Measurements from ENCODE around the gene POLRMT.
"Not testable (repeated sequence)": the region's sequence is repeated elsewhere in the genome, so short reads cannot be mapped to it uniquely, and the experiment has no call there.

The POLRMT gene

DNA sequence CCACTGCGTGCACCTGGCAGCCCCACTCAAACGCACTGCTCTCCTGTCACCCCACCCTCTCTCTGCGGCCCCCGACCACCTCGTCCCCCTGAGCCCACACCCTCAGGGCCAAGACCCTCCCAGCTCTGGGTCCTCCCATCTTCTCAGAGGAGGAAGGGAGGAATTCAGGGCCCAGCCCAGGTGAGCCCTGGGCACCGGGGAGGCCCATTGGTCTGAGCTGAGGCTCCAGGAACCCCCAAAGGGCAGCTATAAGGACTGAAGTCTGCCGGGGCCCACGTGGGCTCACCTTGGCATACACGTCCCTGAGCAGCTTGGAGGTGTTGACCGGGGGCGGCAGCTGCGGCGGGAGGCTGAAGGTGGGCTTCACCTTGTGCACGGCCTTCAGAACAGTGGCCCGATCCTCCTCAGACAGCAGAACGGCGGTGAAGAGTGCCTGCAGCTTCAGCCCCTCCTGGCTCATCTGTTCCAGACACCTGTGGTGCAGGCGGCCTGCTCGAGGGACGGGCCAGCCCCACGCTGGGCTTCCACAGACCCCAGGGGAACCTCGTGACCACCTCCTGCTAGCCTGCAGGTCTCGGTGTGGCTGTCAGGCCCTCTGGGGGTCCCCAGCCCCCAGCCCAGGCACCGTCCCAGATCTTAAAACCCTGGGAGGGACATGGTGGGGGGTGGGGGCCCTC lies 8.8 kb downstream of the POLRMT start:
- DNase-seq = no peak

DNA sequence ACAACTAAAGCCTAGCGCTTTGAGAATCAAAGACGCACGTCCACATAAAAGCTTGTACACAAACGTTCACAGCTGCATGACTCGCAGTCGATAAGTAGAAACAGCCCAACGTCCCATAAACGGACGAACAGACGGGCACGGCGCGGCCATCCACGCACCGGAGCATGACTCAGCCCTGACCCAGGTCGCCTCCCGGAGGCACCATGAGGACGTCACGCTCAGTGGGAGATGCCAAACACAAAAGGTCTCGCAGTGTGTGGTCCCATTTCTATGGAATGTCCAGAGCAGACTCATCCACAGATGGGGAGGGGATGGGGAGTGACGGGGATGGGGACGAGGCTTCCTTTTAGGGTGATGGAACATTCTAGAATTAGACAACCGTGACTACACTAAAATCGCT lies 9.4 kb downstream of the POLRMT start:
- no peak for DNase-seq

DNA sequence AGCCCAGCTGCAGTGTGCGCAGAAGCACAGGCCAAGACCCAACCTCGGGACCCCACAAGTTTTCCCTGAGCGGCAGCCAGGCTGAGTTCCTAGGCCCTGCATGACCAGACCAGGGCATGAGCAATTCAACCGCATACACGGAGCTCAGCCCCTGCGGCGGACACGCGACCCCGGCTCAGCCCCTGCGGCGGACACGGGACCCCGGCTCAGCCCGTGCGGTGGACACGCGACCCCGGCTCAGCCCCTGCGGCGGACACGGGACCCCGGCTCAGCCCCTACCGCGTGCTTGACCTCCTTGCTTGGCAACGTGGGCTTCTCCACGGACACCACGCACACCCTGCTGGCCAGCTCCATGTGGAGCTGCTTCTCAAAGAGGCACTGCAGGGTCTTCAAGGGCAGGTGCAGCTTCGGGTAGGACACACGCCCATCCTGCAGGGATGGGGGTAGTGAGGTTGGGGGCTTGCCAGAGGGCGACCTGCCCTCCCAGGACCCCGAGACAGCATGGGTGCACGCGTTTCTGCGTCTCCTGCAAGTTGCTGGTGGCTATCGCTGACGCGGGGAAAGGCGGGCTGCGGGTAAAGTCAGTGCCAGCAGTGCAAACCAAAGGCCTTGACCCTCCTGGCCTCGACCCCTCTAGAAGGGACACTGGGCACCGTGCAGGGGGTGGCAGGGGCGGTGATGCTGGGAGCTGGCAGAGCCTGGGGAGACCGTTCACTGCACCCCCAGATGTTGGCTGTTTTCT lies 10.0 kb downstream of the POLRMT start:
- DNase-seq = no peak

DNA sequence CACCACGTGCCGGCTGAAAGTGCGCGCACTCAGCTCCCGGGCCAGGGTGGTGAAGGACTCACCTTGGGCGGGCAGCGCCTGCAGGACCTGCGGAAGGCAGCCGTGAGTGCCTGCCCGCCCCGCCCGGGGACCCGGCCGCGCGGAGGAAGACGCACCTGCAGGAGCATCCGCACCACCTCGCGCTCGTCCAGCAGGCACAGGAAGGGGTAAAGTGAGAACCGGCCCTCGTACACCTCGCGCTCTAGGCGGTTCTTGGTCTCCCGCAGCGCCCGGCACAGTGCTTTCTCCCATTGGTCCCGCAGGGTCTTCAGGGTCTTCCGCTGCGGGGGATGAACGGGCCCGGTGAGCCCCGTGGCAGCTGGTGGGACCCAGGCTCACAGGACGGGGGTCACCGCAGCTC lies 10.7 kb downstream of the POLRMT start:
- DNase-seq = no peak

DNA sequence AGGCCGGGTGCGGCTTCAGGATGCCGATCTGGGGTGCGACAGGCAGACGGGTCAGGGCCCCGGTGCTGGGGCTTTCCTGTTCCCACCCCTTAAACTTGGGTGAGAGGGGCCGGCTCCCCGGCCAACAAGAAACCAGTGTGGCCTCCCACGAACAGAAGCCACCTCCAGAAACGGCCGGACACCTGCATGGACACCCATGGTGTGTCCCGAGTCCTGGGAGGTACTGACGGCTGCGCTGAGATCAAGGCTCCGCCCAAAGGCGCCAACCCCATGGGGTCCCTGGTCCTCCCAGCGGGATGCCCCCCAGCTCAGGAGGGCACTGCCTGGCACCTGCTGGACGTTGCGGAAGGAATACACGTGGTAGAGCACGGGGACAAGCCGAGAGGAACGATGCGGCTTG lies 11.5 kb downstream of the POLRMT start:
- DNase-seq = no peak

DNA sequence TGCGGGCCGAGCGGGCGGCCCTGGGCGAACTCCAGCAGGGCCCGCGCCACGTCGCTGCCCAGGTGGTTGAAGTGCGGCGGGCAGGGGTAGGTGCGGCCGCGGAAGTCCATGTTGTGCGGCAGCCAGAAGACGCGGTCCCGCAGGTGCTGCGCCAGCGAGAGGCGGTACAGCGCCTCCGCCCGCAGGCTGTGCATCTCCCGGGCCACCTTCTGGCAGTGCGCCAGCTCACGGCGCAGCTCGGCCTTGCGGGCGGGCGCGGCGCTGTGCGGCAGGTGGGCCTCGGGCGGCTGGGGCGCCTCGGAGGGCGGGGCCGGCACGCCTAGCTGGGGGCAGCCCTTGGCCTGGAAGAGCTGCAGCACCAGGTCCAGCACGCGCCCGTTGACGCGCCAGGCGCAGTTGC lies 12.1 kb downstream of the POLRMT start:
- DNase-seq = not testable (repeated sequence)

DNA sequence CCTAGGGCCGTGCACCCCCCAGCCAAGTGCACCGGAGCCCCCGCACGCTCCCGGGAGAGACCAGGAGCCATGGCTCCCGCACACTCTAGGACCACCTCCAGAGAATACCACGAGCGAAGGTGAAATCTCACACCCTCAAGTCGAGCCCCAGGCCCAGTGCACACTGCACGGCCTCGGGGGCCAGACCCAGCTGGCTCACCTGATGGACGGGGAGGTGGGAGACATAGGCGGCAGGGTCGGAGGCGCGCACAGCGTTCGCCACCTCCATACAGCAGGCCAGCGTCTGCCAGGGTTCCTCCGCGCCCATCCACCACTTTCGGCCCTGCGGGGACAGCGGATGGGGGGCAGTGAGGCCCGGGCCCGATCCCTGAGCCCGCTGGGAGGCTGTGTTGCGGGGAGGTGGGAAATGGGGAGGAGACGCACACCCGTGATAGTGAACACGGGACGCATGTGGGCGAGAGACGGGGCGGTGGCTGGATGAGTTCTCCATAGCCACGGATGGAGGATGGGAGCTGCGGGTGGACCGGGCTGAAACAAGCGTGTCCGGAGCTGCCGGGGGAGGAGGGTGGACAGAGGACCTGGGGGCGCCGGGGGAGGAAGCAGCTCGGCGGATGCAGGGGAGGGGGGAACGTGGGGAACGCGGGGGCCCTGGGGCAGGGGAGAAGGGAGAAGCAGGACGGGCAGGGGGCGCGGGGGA lies 13.0 kb downstream of the POLRMT start:
- no peak for DNase-seq

DNA sequence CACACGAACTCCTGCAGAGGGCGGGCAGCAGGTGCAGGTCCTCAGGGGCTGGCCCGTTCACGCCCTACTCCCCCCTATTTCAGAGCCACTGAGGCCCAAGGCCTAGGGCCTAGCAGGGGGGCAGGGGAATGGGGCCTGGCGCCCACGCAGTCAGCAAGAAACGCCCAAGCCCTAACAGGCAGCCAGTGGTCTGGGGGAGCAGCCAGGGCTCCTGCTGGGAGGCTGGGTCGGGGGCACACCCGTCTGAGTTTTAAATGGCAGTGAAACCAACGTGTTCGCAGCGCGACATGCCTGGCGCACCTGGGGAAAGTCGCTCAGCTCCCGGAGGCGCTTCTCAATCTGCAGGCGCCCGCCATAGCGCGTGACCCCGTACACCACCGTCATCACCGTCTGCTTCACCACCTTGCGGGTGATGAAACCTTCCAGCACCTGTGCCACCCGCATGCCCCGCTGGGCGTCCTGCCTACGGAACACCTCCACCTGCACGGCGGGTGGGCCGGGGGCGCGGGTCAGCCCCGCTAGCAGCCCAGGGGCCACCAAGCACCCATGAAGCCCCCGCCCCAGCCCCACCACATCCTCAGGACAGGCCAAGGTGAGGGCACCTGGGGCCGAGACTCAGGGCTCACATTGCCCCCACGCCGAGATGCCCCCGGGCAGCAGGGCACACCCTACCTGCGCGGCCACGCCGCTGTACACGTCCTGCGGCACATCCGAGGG lies 13.9 kb downstream of the POLRMT start:
- DNase-seq = no peak

DNA sequence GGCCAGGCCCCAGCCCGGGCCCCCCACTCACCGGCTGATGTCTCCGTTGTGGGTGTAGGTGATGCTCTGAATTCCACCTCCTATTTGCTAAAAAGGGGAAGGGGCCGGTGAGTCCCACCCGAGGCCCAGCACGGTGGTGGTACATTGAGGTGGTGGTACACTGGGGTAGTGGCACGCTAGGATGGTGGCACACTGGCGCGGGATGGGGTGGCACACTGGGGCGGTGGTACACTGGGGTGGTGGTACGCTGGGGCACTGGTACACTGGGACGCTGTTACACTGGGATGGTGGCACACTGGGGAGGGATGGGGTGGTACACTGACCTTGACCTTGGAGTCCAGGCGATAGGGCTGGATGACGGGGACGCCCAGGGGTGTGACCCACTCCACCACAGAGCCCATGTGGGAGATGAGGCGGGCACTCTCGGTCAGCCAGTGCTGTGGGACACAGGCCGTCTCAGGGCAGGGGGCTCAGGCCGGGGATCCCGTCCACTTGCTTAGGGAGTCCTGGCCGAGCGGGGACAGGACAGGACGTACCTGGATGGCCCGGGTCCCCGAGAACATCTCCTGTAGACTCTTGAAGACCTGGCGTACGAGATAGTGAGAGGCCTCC lies 14.6 kb downstream of the POLRMT start:
- no peak for DNase-seq

DNA sequence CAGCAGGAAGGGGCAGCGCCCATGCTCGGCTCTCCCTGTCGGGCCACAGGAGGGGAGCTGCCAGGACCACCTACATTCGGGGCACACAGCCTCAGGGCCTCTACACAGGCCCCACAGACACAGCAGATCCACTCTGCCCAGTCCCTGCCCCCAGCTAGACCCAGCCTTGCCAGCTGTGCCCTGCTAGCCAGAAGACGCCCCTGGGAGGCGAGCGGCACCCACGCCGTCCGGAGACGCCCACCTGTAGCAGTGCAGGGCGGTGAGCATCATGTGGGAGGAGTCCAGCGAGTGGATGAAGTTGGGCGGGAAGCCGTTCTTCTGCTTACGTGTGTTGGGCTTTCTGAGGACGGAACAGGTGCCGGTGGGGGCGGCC lies 15.1 kb downstream of the POLRMT start:
- no peak for DNase-seq

DNA sequence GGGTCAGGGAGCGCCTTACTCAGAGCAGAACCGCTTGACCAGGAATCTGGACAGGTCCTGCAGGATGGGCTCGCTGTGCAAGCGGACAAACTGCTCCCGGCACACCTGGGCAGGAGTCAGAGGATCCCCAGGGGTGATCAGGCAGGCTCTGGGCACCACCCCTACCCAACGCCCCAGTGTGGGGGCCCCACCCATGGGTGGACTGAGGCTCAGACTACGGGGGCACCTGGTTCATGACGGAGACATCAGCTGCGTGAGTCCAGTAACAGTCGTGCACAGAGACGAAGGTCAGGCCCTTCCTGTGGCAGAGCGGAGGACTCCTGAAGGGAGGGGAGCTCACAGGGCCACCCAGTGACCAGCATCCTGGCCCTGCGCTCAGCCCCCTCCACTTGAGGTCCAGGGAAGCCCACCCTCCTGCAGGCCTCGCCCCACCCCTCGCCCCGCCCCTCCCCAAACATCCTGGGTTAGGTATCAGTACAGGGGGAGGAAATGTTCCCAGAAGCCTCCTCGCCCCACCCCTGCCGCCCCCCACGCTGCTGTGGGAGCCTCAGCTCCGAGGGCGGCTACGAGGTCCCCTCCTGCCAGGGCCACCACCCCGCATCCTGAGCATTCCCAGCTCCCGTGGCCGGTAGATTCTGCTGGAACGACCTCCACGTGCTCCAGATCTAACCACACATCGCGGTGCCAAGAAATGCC lies 15.6 kb downstream of the POLRMT start:
- DNase-seq = no peak

DNA sequence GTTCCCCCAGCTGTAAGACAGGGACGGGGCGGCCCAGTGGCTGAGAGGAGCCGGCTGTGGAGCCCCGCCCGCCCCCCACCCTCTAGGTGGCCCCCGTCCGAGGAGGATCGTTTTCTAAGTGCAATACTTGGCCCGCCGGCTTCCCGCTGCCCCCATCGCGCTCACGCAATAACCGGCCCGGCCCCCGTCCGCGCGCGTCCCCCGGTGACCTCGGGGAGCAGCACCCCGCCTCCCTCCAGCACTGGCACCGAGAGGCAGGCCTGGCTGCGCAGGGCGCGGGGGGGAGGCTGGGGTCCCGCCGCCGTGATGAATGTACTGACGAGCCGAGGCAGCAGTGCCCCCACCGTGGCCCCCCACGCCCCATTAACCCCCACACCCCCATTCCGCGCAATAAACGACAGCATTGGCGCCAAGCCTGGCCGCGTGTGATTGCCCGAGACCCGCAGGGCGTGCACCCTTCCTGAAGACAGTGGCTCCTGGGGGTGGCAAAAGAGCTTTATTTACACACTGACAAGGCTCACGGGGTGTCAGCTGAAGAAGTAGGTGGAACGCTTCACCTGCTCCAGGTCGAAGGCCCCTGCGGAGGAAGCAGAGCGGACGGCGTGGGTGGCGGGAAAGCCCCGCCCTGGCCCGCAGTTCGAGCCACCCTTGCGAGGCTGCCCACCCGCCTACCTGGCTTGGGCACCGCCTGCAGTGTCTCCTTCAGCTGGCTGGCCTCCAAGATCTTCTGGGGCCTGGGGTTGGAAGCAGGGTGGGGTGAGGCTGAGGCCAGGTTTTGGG lies 16.4 kb downstream of the POLRMT start:
- DNase-seq = no peak

DNA sequence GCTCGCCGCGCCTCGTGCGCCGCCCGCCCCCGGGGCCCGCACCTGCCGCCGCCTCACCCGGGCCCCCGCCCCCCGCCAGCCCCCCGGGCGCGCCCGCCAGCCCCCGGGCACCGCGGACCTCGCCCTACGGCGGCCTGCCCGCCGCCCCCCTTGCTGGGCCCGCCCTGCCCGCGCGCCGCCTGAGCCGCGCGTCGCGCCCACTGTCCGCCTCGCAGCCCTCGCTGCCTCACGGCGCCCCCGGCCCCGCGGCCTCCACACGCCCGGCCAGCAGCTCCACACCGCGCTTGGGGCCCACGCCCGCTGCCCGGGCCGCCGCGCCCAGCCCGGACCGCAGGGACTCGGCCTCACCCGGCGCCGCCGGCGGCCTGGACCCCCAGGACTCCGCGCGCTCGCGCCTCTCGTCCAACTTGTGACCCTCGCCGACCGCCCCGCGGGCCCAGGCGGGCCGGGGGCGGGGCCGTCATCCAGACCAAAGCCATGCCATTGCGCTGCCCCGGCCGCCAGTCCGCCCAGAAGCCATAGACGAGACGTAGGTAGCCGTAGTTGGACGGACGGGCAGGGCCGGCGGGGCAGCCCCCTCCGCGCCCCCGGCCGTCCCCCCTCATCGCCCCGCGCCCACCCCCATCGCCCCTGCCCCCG lies 17.2 kb downstream of the POLRMT start:
- no peak for DNase-seq

DNA sequence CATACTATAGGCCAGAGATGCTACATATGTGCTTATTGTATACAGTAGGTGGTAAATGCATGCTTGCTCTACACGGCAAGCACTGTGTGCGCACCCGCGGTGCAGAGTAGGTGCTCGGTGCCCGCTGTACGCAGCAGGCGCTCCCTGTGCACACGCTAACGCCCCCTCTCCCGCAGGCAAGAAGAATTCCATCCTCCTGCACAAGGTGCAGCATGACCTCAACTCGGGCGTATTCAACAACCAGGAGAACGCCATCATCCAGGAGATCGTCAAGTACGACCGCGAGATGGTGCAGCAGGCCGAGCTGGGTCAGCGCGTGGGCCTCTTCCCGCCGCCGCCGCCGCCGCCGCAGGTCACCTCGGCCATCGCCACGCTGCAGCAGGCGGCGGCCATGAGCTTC lies 17.7 kb downstream of the POLRMT start:
- no peak for DNase-seq

DNA sequence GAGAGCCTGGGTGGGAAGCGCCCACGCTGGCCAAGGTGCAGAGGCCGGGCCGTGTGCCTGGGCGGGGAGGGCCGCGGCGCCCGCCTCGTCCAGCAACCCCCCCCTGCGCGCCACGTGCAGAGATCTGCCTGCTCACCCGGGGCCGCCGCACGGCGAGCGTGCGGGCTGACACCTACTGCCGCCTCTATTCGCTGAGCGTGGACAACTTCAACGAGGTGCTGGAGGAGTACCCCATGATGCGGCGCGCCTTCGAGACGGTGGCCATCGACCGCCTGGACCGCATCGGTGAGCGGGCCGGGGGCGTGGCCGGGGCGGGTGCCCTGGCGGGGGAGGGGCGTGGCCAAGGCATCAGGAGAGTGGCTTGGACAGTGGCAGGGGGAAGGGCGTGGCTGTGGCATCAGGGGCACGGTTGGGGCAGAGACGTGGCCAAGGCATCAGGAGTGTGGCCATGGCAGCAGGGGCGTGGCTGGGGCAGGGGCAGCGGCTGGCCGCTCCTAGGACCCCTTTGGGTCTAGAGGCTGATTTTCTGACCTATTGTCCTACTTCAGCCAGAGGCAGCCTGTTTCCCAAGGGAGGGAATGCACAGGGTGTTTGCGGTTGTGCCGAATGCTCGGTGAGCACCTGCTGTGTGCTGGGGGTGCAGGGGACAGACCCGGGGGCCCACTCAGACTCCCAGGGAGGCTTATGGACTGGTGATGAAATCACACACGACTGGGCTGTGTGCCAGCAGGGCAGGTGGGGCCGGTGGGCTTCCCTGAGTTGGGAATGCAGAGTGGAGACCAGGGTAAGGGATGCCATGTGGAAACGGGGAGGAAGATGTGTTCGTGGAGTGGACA lies 19.4 kb downstream of the POLRMT start:
- no peak for DNase-seq

DNA sequence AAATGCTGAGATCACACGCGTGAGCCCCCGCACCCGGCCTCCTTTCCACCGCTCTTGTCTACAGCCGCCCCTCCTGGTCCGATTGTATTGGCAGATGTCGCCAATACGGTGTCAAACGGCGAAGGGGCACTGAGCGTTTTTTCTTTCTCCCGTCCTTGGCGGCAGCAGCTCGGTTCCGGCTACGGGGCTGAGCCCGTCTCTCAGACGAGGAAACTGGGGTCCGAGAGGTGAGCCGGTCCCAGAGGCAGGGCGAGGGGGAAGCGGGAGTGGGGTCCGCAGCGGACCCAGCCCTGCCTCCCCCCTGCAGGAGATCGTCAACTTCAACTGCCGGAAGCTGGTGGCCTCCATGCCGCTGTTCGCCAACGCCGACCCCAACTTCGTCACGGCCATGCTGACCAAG lies 20.4 kb downstream of the POLRMT start:
- DNase-seq = no peak

DNA sequence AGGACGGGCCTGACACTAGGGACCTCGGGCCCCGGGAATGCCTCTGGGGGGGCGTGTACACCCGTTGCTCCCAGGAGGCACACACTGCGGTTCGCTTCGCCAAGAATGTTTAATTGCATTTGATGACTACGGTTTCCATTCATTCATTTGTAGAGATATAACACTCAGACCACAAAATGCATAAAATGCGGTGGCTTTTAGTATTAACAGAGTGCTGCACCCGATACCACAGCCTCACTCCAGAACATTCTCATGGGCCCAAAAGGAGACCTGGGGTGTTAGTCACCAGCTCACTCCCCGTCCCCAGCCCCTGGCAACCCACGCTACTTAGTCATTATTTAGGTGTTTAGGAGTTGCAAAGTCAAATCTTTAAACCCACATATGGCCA lies 21.9 kb downstream of the POLRMT start:
- DNase-seq = peak; percentile 88

DNA sequence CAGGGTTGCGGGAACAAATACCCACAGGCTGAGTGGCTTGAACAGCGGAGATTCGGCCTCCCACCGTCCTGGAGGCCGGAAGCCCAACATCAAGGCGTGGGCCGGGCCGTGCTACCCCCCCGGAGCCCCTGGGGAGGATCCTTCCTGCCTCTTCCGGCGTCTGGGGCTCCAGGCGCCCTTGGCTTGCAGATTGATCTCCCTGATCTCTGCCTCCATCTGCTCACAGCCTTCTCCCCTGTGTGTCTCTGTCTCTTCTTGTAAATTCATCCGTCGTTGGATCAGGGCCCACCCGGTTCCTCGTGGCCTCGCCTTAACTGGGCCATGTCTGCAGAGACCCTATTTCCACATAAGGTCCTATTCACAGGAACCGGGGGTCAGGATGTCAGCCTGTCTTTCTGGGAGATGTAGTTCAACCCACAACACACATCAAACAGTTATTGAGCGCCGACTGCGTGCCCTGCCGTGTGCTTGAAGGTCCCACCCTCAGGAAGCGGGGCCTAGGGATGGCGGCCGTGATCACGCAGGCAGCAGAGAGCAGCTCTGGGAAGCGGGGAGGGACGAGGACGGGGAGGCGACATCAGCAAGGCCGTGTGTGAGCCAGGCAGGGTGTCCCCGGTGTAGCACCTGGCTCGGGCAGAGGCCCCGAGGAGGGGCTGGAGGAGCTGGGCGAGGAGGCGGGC lies 22.4 kb downstream of the POLRMT start:
- peak; percentile 86 for DNase-seq

DNA sequence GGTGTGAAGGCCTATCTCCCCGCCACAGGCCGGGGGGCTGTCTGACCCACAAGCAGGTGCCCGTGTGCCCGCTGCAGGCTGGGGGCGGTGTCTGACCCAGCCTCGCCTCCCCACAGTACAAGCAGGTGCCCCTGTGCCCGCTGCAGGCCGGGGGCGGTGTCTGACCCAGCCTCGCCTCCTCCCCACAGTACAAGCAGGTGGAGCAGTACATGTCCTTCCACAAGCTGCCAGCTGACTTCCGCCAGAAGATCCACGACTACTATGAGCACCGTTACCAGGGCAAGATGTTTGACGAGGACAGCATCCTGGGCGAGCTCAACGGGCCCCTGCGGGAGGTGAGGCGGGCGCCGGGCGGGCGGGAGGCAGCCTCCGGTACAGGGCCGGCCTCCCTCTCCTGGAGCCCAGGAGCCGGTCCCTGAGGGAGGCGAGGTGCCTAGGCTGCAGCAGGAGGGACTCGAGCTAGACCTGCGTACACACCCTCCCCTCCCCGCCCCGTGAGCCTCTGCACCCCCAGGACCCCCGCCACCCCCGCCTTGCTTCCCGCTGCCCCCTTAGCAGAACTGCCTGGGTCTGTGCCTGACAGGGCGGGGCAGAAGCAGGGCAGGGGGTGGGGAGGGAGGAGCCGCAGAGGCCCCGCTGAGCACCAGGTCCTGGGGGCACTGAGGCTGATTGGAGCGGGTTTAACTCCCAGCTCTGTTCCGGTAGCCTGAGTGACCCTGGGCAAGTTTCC lies 23.1 kb downstream of the POLRMT start:
- DNase-seq = peak; percentile 79

Measured in activated effector memory CD4-positive, alpha-beta T cell treated with anti-CD3 and anti-CD28 coated beads, Interleukin-2, amount 50 U/mL, for 16 hours (primary cell).